Heart left ventricle (tissue), 16 donors: ENCODE results near the gene LAMA2. TPM values are rescaled to one million over a fixed set of nuclear protein-coding genes. Genes with fewer than 3 reads are reported as not detected.
A peak's percentile ranks its signal among the peaks of the same experiment; 100 is the strongest.

ENCODE experiments used
- ATAC-seq, 4 donors: fragments of 200-7000 bp; cut with Tn5 transposase; one replicate each; pipeline ENCODE4 v1.9.1; 2020 to 2022; ENCODE audit warnings: moderate library complexity in 4 of 4, mild to moderate bottlenecking in 3 of 4, moderate number of reproducible peaks in 1 of 4
- DNase-seq, 5 donors: peaks; one replicate each; pipeline ENCODE4 v3.0.0-alpha.2; 2020
- H3K27ac ChIP-seq, 12 donors: fragments of 200-600 bp; sonication (generic) in 4 of 12; one replicate each; pipeline versions ENCODE4 v1.5.0 to v1.8.0; 2016 to 2022; ENCODE audit warnings: mild to moderate bottlenecking in 2 of 12
- H3K27me3 ChIP-seq, 9 donors: fragments of 200-600 bp; sonication (generic) in 2 of 9; one replicate each; pipeline versions ENCODE4 v1.5.1 to v1.8.0; 2016 to 2022; ENCODE audit warnings: mild to moderate bottlenecking in 3 of 9
- H3K36me3 ChIP-seq, 9 donors: fragments of 200-600 bp; sonication (generic) in 2 of 9; one replicate each; pipeline versions ENCODE4 v1.5.0 to v1.8.0; 2018 to 2022; ENCODE audit warnings: mild to moderate bottlenecking in 2 of 9
- H3K4me1 ChIP-seq, 12 donors: fragments of 200-600 bp; sonication (generic) in 4 of 12; one replicate each; pipeline versions ENCODE4 v1.5.0 to v1.8.0; 2016 to 2022; ENCODE audit warnings: mild to moderate bottlenecking in 3 of 12
- H3K4me3 ChIP-seq, 12 donors: fragments of 200-600 bp; sonication (generic) in 4 of 12; one replicate each; pipeline versions ENCODE4 v1.5.0 to v1.8.0; 2017 to 2022; ENCODE audit warnings: mild to moderate bottlenecking in 9 of 12, moderate library complexity in 4 of 12
- H3K9me3 ChIP-seq, 12 donors: fragments of 200-600 bp; sonication (generic) in 4 of 12; one replicate each; pipeline versions ENCODE4 v1.5.0 to v1.8.0; 2016 to 2022; ENCODE audit warnings: mild to moderate bottlenecking in 1 of 12
- CTCF ChIP-seq, 12 donors: fragments of 200-600 bp; sonication (generic) in 4 of 12; IDR thresholded peaks; one replicate each; pipeline versions ENCODE4 v1.5.0 to v1.8.0; 2018 to 2022; ENCODE audit warnings: antibody characterized with exemption in 12 of 12, mild to moderate bottlenecking in 5 of 12
- POLR2A ChIP-seq, 2 donors: fragments of 450-650 bp; IDR thresholded peaks; one replicate each; pipeline ENCODE4 v1.6.1; 2017; ENCODE audit warnings: antibody characterized with exemption in 2 of 2, mild to moderate bottlenecking in 2 of 2, moderate library complexity in 2 of 2
- WGBS, 4 donors: extraction: QIAGEN DNeasy Blood & Tissue Kit in 2 of 4; methylation state at CpG; one replicate each; pipeline versions ENCODE4 v1.1.5 to v1.1.7; 2013 to 2018; 5-methylcytosine and 5-hydroxymethylcytosine counted together
- intact Hi-C, 10 donors: fragments of 100-400 bp; cut with DNase I; formaldehyde crosslinking; loops; one replicate each; pipeline versions ENCODE4 v1.11.1 to v1.14.2; 2022
- polyA plus RNA-seq, 2 donors: library from polyadenylated mRNA; stranded (reverse); fragments of 200-250 nt; gene quantifications; one replicate each; pipeline ENCODE4 v1.2.3, GENCODE V29; 2013
- total RNA-seq, 9 donors: library from RNA; depleted of rRNA in 2 of 9; stranded (reverse); fragments of >200 nt in 2 of 9; fragmentation: NEBNext Ultra II Directional in 3 of 9; extraction: Animal tissue kit (Norgen Biotek cat#: 25700) in 3 of 9; gene quantifications; one replicate each; pipeline versions ENCODE4 v1.1.0 to v1.2.4, GENCODE V29; 2016 to 2023
- donor health status: ischemic (EF 13 %, LVEDD 7.1; RV severe dilation, severe dysfunction).
- donor health status: healthy with polysubstance abuse.
- donor health status: DM: no; HTN: yes; CAD: no.
- donor health status: DM: no; HTN: no; CAD: no.
- donor health status: ischemic (EF 25% LVEDD 6.9; RV normal size, moderate dysfunction).
- donor health status: ischemic (EF 25% LVEDD 5.7; RV mildly dilated, moderate dysfunction).
- donor health status: healthy.
- donor health status: DM: yes; HTN: yes; CAD: no.
- donor health status: ischemic (EF 35%, LVEDD 5.7; RV mildly dilated, moderate dysfunction).
- donor health status: nonischemic (EF 11% LVEDD 7.7; RV severe dilation, severe dysfunction).
- donor health status: DM: yes; HTN: yes; CAD: no.
- donor health status: PGD.
- donor health status: ischemic (EF 29% LVEDD 5.4; RV normal size, mild dysfunction).
- donor health status: nonischemic (EF 23%, LVEDD 6.1; RV moderate dilation, normal function).

Gene LAMA2
- total and polyA plus RNA-seq, 11 donors: 34.8 to 299 (median 206) TPM

GRCh38 chr6:129402244-129402643, 519.3 kb downstream of the LAMA2 start:
- Histone ChIP-seq H3K9me3 (no peaks in the 10 kb centered on the region), H3K27me3 (no peaks in the 10 kb centered on the region), H3K36me3 (peaks cover 0 to 95% (median 42%) of the 10 kb centered on the region in 9 donors), H3K4me1 (peaks cover 0 to 3% (median 0%) of the 10 kb centered on the region in 12 donors), H3K27ac (peak overlapping the region in 3 of 12 donors; percentile 12 to 33 (median 18)), H3K4me3 (no peak overlapping the region)
- peak in 2 of 4 donors; percentile 50 to 52 for ATAC-seq
- WGBS, 4 donors: 20 to 46% (median 29%) methylated on average over 1 of the region's 1 CpG
- no peak for DNase-seq
- no peak for TF ChIP-seq POLR2A (IDR thresholded peaks at IDR 0.05)
- no peak for TF ChIP-seq CTCF (IDR thresholded peaks at IDR 0.05)
- intact Hi-C loops: no loop called here

GRCh38 chr6:129411092-129411491, 528.2 kb downstream of the LAMA2 start:
- H3K27me3 ChIP-seq: no peaks in the 10 kb centered on the region
- intact Hi-C loops: no loop called here
- DNase-seq (no peak), ATAC-seq (no peak)
- H3K36me3 ChIP-seq: peaks cover 0 to 92% (median 23%) of the 10 kb centered on the region in 9 donors
- WGBS, 4 donors: 78 to 95% (median 94%) methylated on average over 1 of the region's 1 CpG
- TF ChIP-seq POLR2A (IDR thresholded peaks at IDR 0.05) (no peak), CTCF (IDR thresholded peaks at IDR 0.05) (no peak)
- no peaks in the 10 kb centered on the region for H3K9me3 ChIP-seq
- H3K4me3 ChIP-seq: no peak overlapping the region
- H3K27ac ChIP-seq: no peak overlapping the region
- peaks cover 0 to 6% (median 0%) of the 10 kb centered on the region in 12 donors for H3K4me1 ChIP-seq

- DNase-seq (peak in 2 of 5 donors; percentile 37 to 61), ATAC-seq (peak; percentile 67 to 95 (median 84))
- Histone ChIP-seq H3K4me3 (no peak overlapping the region), H3K36me3 (peaks cover 0 to 74% (median 10%) of the 10 kb centered on the region in 9 donors), H3K4me1 (peaks cover 0 to 9% (median 0%) of the 10 kb centered on the region in 12 donors), H3K27ac (peak overlapping the region in 3 of 12 donors; percentile 3 to 45 (median 28)), H3K9me3 (no peaks in the 10 kb centered on the region), H3K27me3 (no peaks in the 10 kb centered on the region)
- intact Hi-C loops: no loop called here
- TF ChIP-seq POLR2A (IDR thresholded peaks at IDR 0.05): no peak
- TF ChIP-seq CTCF (IDR thresholded peaks at IDR 0.05): no peak
- 50 to 82% (median 65%) methylated on average over 5 to 6 of the region's 6 CpGs for WGBS, 4 donors
Observed at GRCh38 chr6:129416337-129416990, 533.5 kb downstream of the LAMA2 start.

- no peak overlapping the region for H3K4me3 ChIP-seq
- 86 to 95% (median 92%) methylated on average over 7 to 8 of the region's 8 CpGs for WGBS, 4 donors
- DNase-seq (no peak), ATAC-seq (peak in 3 of 4 donors; percentile 20 to 52 (median 24))
- peaks cover 0 to 9% (median 0%) of the 10 kb centered on the region in 12 donors for H3K4me1 ChIP-seq
- no peaks in the 10 kb centered on the region for H3K9me3 ChIP-seq
- H3K36me3 ChIP-seq: peaks cover 0 to 77% (median 10%) of the 10 kb centered on the region in 9 donors
- no peak for TF ChIP-seq POLR2A (IDR thresholded peaks at IDR 0.05)
- TF ChIP-seq CTCF (IDR thresholded peaks at IDR 0.05): no peak
- intact Hi-C loops: no loop called here
- no peaks in the 10 kb centered on the region for H3K27me3 ChIP-seq
- no peak overlapping the region for H3K27ac ChIP-seq
Observed at GRCh38 chr6:129417416-129418086, 534.6 kb downstream of the LAMA2 start.
